ENCODE results near the gene NSG1.

NSG1 gene

DNA sequence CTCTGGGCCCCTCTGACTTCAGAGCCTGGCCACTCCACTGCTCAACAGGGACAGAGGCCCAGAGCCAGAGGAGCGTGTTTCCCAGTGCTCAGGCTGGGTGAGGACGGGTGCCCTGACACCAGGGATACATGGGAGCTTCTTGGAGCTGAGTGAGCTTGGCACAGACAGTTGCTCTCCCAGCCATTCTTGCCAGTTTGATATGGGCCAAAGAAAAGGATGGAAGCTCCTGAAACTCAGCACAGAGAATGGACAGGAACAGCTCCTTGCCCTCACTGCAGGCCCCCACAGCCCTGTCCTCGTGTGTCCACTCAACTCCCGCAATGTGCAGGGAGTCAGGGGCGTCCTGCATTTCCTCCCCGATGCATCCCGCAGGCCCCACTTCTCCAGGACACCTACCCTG, 38.8 kb downstream of the NSG1 start:
- no peak for DNase-seq (ENCODE audit: low read depth in 1 of 2, low spot score in 1 of 2)
- H3K4me3 ChIP-seq (replicated peaks; ENCODE audit: insufficient read depth, low read length): no peak overlapping the region
- TF ChIP-seq, protein P1, sequence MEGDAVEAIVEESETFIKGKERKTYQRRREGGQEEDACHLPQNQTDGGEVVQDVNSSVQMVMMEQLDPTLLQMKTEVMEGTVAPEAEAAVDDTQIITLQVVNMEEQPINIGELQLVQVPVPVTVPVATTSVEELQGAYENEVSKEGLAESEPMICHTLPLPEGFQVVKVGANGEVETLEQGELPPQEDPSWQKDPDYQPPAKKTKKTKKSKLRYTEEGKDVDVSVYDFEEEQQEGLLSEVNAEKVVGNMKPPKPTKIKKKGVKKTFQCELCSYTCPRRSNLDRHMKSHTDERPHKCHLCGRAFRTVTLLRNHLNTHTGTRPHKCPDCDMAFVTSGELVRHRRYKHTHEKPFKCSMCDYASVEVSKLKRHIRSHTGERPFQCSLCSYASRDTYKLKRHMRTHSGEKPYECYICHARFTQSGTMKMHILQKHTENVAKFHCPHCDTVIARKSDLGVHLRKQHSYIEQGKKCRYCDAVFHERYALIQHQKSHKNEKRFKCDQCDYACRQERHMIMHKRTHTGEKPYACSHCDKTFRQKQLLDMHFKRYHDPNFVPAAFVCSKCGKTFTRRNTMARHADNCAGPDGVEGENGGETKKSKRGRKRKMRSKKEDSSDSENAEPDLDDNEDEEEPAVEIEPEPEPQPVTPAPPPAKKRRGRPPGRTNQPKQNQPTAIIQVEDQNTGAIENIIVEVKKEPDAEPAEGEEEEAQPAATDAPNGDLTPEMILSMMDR (IDR thresholded peaks at IDR 0.05; ENCODE audit: insufficient read depth, low read length): no peak
- TF ChIP-seq, protein P2, sequence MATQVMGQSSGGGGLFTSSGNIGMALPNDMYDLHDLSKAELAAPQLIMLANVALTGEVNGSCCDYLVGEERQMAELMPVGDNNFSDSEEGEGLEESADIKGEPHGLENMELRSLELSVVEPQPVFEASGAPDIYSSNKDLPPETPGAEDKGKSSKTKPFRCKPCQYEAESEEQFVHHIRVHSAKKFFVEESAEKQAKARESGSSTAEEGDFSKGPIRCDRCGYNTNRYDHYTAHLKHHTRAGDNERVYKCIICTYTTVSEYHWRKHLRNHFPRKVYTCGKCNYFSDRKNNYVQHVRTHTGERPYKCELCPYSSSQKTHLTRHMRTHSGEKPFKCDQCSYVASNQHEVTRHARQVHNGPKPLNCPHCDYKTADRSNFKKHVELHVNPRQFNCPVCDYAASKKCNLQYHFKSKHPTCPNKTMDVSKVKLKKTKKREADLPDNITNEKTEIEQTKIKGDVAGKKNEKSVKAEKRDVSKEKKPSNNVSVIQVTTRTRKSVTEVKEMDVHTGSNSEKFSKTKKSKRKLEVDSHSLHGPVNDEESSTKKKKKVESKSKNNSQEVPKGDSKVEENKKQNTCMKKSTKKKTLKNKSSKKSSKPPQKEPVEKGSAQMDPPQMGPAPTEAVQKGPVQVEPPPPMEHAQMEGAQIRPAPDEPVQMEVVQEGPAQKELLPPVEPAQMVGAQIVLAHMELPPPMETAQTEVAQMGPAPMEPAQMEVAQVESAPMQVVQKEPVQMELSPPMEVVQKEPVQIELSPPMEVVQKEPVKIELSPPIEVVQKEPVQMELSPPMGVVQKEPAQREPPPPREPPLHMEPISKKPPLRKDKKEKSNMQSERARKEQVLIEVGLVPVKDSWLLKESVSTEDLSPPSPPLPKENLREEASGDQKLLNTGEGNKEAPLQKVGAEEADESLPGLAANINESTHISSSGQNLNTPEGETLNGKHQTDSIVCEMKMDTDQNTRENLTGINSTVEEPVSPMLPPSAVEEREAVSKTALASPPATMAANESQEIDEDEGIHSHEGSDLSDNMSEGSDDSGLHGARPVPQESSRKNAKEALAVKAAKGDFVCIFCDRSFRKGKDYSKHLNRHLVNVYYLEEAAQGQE (IDR thresholded peaks at IDR 0.05; ENCODE audit: insufficient replicate concordance, low read depth): no peak
- no peak for TF ChIP-seq GABPA (IDR thresholded peaks at IDR 0.05; ENCODE audit: low read depth)
- no peak for TF ChIP-seq POLR2AphosphoS5 (IDR thresholded peaks at IDR 0.05; ENCODE audit: low read depth)
- no peak for TF ChIP-seq SPI1 (IDR thresholded peaks at IDR 0.05; ENCODE audit: borderline replicate concordance, low read depth)
- no peaks in the 10 kb centered on the region for H3K27me3 ChIP-seq (ENCODE audit: insufficient read depth, poor library complexity, severe bottlenecking)
- H3K27ac ChIP-seq (replicated peaks): no peak overlapping the region

DNA sequence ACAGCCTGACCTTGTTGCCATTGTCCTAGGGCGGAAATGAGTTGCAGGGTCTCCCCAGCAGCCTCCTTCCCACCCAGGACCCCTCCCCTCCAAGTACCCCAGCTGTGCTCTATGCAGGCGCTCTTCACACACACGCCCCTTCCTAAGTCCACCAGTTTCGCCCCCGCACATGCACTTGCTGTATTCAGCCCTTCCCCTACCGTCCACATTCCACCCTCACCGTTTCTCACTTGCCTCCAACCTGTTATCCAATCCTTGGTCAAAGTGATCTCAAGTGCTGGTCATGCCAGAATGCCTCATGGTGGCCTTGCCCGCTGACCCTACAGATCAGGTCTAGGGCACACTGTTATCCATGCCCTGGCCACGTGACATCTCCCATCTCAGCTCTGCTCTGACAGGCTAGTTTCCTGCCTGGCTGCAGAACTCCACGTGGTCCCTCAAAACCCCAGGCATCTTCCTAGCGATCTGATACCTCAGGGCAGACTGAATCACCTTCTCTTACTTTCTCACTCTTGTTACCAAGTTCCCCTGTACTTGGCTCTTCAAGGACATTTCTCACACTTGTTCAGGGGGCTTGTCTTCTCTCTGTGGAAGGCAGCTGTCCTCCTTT, 39.7 kb downstream of the NSG1 start:
- Histone ChIP-seq H3K4me3 (replicated peaks; ENCODE audit: insufficient read depth, low read length) (no peak overlapping the region), H3K27me3 (ENCODE audit: insufficient read depth, poor library complexity, severe bottlenecking) (no peaks in the 10 kb centered on the region), H3K27ac (replicated peaks) (no peak overlapping the region)
- no peak for TF ChIP-seq GABPA (IDR thresholded peaks at IDR 0.05; ENCODE audit: low read depth)
- TF ChIP-seq, protein P2 (IDR thresholded peaks at IDR 0.05; ENCODE audit: insufficient replicate concordance, low read depth): no peak
- TF ChIP-seq POLR2AphosphoS5 (IDR thresholded peaks at IDR 0.05; ENCODE audit: low read depth): no peak
- TF ChIP-seq, protein P1 (IDR thresholded peaks at IDR 0.05; ENCODE audit: insufficient read depth, low read length): no peak
- TF ChIP-seq SPI1 (IDR thresholded peaks at IDR 0.05; ENCODE audit: borderline replicate concordance, low read depth): no peak
- no peak for DNase-seq (ENCODE audit: low read depth in 1 of 2, low spot score in 1 of 2)

DNA sequence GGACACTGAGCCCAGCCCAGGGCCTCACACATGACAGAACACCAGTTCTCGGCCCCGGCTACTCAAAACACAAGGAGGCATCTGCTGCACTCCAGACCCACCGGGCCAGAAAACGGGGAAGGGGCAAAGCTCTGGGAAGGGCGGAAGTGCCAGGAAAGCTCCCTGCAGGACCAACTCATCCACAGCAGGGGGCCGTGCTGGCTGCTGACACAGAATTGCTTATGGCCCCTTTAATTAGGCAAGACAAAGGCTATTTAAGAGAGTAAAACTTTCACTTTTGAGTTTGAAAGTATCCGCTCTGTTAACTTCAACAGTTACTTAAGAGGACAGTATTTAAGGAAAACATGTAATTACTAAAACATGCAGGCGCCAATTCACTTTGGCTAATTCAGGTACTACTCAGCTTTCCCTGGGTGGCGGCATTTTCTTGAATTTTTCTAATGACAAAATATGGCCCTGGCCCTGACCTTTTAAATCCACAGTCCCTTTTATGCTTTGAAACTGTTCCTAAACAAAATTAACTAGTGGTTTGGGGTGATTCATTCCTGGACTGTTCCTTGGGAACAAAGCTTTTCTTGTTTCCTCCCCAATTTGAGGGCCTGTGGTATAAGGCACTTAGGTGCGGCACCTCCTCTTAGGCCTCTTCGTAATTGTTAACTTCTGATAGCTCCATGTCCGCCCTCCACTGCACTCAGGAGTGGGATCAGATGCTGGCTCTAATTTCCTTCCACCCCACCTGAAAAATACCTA, 40.4 kb downstream of the NSG1 start:
- H3K27ac ChIP-seq (replicated peaks): no peak overlapping the region
- TF ChIP-seq, protein P2 (IDR thresholded peaks at IDR 0.05; ENCODE audit: insufficient replicate concordance, low read depth): no peak
- TF ChIP-seq GABPA (IDR thresholded peaks at IDR 0.05; ENCODE audit: low read depth): no peak
- H3K4me3 ChIP-seq (replicated peaks; ENCODE audit: insufficient read depth, low read length): no peak overlapping the region
- DNase-seq (ENCODE audit: low read depth in 1 of 2, low spot score in 1 of 2): no peak
- H3K27me3 ChIP-seq (ENCODE audit: insufficient read depth, poor library complexity, severe bottlenecking): no peaks in the 10 kb centered on the region
